ENCODE data around the gene IL7R. TPM values are rescaled to one million over a fixed set of nuclear protein-coding genes. Genes with fewer than 3 reads are reported as not detected.

Gene IL7R
- total and polyA plus RNA-seq, 2 of the 4 experiments (the other 2 are of a cell fraction): 40.7 to 71.7 TPM

DNA sequence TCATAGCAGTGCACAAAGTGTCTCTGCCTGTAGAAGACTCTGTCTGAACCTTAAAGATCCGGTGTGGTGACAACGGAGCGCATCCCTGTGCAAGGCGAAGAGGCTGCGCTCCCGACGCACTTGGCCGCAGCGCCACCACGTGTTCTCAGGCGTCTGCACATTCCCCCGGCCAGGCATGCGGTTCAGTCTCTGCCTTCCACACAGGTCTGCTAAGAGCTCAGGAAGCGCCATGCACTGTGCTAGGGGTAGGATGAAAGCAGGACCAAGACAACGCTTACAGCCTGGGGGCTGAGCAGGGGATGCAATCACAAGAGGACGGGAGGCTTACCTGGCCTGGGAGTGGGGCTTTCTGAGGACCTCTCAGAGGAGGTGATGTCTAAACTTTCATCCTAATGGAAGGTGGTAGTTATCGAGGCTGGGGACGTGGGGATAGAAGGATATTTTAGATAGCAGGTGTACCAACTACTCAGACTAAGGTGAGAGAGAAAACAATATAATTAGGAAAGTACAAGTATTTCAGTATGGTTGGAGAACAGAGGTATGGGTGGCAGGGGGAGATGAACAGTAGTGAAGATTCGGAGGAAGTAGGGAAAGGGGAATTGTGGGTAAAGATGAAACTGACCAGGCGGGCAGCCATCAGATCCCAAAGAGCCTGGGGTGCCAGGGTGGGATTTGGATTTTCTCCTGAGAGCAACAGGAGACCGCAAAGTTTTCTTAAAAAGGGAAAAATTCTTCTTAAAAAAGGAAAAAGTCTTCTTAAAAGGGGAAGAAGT, 68.4 kb downstream of the IL7R start:
- Histone ChIP-seq H3K14ac (replicated peaks; ENCODE audit: low read depth, low read length) (peak overlapping the region; percentile 49; the same call in 1 of the 2 replicates), H4K5ac (ENCODE audit: low read depth, low read length) (peak overlapping the region; percentile 55; the same call in 1 of the 2 replicates), H2BK20ac (ENCODE audit: low read depth, low read length) (peak overlapping the region; percentile 88), H3K79me1 (ENCODE audit: low read depth in 1 of 2, low read length in 2 of 2) (no peaks in the 10 kb centered on the region), H2AFZ (replicated peaks; ENCODE audit: low read length, poor library complexity) (peak overlapping the region; percentile 93), H2BK15ac (ENCODE audit: low read depth, low read length) (peak overlapping the region; percentile 77; the same call in 2 of the 3 replicates), H2AK9ac (replicated peaks; ENCODE audit: low read depth, low read length, poor library complexity) (peak overlapping the region; percentile 80), H3K9me3 (ENCODE audit: control insufficient read depth, insufficient read depth, low read length) (no peaks in the 10 kb centered on the region), H3K4me1 (ENCODE audit: control insufficient read depth, insufficient read depth, low read length) (peaks cover 3% of the 10 kb centered on the region; the same call in 1 of the 2 replicates), H2BK5ac (ENCODE audit: low read depth, low read length, poor library complexity, severe bottlenecking) (peak overlapping the region; percentile 77), H3K23ac (ENCODE audit: low read depth, low read length) (peak overlapping the region; percentile 36; the same call in 1 of the 2 replicates), H3K36me3 (ENCODE audit: control insufficient read depth, insufficient read depth, low read length) (no peaks in the 10 kb centered on the region), H3K27me3 (ENCODE audit: control insufficient read depth, insufficient read depth, low read length) (no peaks in the 10 kb centered on the region), H3K56ac (ENCODE audit: extremely low read depth, insufficient read depth, low read length) (no peak overlapping the region), H3K4me2 (ENCODE audit: low read depth, low read length) (peak overlapping the region; percentile 70), H3K9me1 (ENCODE audit: insufficient read depth, low read length) (no peaks in the 10 kb centered on the region), H3K4ac (ENCODE audit: low read depth, low read length) (peak overlapping the region; percentile 83), H2AK5ac (ENCODE audit: low read depth, low read length) (peak overlapping the region; percentile 35), H3K18ac (ENCODE audit: low read depth, low read length) (peak overlapping the region; percentile 45; the same call in 1 of the 2 replicates), H3K27ac (ENCODE audit: insufficient read depth, low read length) (no peak overlapping the region), H3K9ac (ENCODE audit: low read depth, low read length) (no peak overlapping the region; the same call in 1 of the 2 replicates), H4K20me1 (ENCODE audit: insufficient read depth, low read length) (no peaks in the 10 kb centered on the region), H4K91ac (ENCODE audit: insufficient read depth, low read depth, low read length) (peak overlapping the region; percentile 74), H4K8ac (ENCODE audit: low read depth in 2 of 2, low read length in 2 of 2) (peak overlapping the region; percentile 28 to 81), H3K4me3 (ENCODE audit: insufficient read depth, low read depth, low read length) (no peak overlapping the region), H2BK120ac (ENCODE audit: low read depth, low read length) (peak overlapping the region; percentile 81)
- WGBS, 2 experiments (ENCODE audit: extremely low coverage in 2 of 2, insufficient read length in 1 of 2): 6 to 100% methylated on average over 1 to 7 of the region's 21 CpGs
- dilution Hi-C loops (cut with HindIII; ENCODE audit: low sequenced_read_pairs, unreplicated experiment): no loop called here
- DNase-seq (peak; percentile 74), ATAC-seq (ENCODE audit: low read depth) (peak; percentile 87)
- POLR2A ChIA-PET (ENCODE audit: unreplicated experiment): no interaction called here
- CTCF ChIA-PET: interaction anchor here (0.6 to 2.9 kb wide), 22 partner anchors 17 to 803 kb away, joined by 3 to 27 read pairs (median 4); partner anchors contain the start of gene IL7R
- no TSS peak for BruUV-seq (replicated peaks)
- intact Hi-C loops (cut with micrococcal nuclease): loop anchor here (1.0 to 10.0 kb wide), 5 partner anchors 308 to 1450 kb away; partner anchors contain the start of gene SPEF2
- in situ Hi-C loops (cut with MboI; ENCODE audit: low sequenced_read_pairs): loop anchor here (5.0 to 10.0 kb wide), 4 partner anchors 148 to 833 kb away; partner anchors contain the start of gene SPEF2
- TF ChIP-seq FOS (IDR thresholded peaks at IDR 0.05; ENCODE audit: low read depth, low read length) (no peak), BHLHE40 (IDR thresholded peaks at IDR 0.05; ENCODE audit: low read depth, low read length) (no peak), NFE2L2 (IDR thresholded peaks at IDR 0.05; ENCODE audit: low read depth, low read length) (no peak), RAD21 (IDR thresholded peaks at IDR 0.05; ENCODE audit: low read length) (peak; percentile 94), MAZ (IDR thresholded peaks at IDR 0.05; ENCODE audit: borderline replicate concordance, low read depth, low read length) (no peak), POLR2A (IDR thresholded peaks at IDR 0.05; ENCODE audit: low read depth, low read length) (0 out of 2 replicates have a peak, but pooled peaks have one; percentile 35), RFX5 (IDR thresholded peaks at IDR 0.05; ENCODE audit: low read depth, low read length) (no peak), MAFK (IDR thresholded peaks at IDR 0.05; ENCODE audit: low read depth, low read length) (no peak), SMC3 (IDR thresholded peaks at IDR 0.05; ENCODE audit: low read depth, low read length) (peak; percentile 83), MXI1 (IDR thresholded peaks at IDR 0.05; ENCODE audit: borderline replicate concordance, low read depth, low read length) (peak; percentile 53; the same call in 1 of the 2 replicates), CEBPB (IDR thresholded peaks at IDR 0.05; ENCODE audit: low read depth, low read length) (no peak), RCOR1 (IDR thresholded peaks at IDR 0.05; ENCODE audit: insufficient replicate concordance, low read length) (no peak), CHD1 (IDR thresholded peaks at IDR 0.05; ENCODE audit: low read depth, low read length) (no peak)
- TF ChIP-seq, protein P1, sequence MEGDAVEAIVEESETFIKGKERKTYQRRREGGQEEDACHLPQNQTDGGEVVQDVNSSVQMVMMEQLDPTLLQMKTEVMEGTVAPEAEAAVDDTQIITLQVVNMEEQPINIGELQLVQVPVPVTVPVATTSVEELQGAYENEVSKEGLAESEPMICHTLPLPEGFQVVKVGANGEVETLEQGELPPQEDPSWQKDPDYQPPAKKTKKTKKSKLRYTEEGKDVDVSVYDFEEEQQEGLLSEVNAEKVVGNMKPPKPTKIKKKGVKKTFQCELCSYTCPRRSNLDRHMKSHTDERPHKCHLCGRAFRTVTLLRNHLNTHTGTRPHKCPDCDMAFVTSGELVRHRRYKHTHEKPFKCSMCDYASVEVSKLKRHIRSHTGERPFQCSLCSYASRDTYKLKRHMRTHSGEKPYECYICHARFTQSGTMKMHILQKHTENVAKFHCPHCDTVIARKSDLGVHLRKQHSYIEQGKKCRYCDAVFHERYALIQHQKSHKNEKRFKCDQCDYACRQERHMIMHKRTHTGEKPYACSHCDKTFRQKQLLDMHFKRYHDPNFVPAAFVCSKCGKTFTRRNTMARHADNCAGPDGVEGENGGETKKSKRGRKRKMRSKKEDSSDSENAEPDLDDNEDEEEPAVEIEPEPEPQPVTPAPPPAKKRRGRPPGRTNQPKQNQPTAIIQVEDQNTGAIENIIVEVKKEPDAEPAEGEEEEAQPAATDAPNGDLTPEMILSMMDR (conservative IDR thresholded peaks at IDR 0.05; ENCODE audit: low read depth, low read length): peak; percentile 88
- TF ChIP-seq, protein P2, sequence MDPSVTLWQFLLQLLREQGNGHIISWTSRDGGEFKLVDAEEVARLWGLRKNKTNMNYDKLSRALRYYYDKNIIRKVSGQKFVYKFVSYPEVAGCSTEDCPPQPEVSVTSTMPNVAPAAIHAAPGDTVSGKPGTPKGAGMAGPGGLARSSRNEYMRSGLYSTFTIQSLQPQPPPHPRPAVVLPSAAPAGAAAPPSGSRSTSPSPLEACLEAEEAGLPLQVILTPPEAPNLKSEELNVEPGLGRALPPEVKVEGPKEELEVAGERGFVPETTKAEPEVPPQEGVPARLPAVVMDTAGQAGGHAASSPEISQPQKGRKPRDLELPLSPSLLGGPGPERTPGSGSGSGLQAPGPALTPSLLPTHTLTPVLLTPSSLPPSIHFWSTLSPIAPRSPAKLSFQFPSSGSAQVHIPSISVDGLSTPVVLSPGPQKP (IDR thresholded peaks at IDR 0.05; ENCODE audit: borderline replicate concordance, low read depth, low read length): no peak
